HEK293T (cell line): ENCODE results near the gene TMCO4.

Source experiments
- CTCF ChIA-PET: fragments of 350-600 bp; formaldehyde crosslinking; extraction: SDS; loops from one replicate; lab custom pipeline; 2021; ENCODE audit warnings: antibody characterized with exemption, inconsistent platforms; lab: Yijun Ruan, JAX
- POLR2A ChIA-PET: fragments of 350-600 bp; formaldehyde crosslinking; extraction: SDS; loops from one replicate; lab custom pipeline; 2020; ENCODE audit warnings: antibody characterized with exemption, inconsistent platforms; lab: Yijun Ruan, JAX
- DNase-seq: peaks from one replicate; pipeline ENCODE4 v3.0.0; 2012; ENCODE audit warnings: mixed read lengths; ENCODE audit errors: extremely low spot score
- ARNT ChIP-seq: fragments of 450-650 bp; IDR thresholded peaks from 2 replicates; pipeline ENCODE4 v1.6.1; 2017; ENCODE audit warnings: mild to moderate bottlenecking
- BHLHE40 ChIP-seq: fragments of 450-650 bp; IDR thresholded peaks from 2 replicates; pipeline ENCODE4 v1.6.1; 2016; ENCODE audit warnings: mild to moderate bottlenecking, moderate library complexity, borderline replicate concordance
- CTBP1 ChIP-seq: fragments of 450-650 bp; IDR thresholded peaks from 2 replicates; pipeline ENCODE4 v1.6.1; 2016; ENCODE audit warnings: borderline replicate concordance
- ELF4 ChIP-seq: fragments of 450-650 bp; IDR thresholded peaks from 2 replicates; pipeline ENCODE4 v1.6.1; 2017; ENCODE audit warnings: antibody characterized with exemption
- FOXA1 ChIP-seq: fragments of 450-650 bp; IDR thresholded peaks from 2 replicates; pipeline ENCODE4 v1.6.1; 2016; ENCODE audit warnings: mild to moderate bottlenecking
- FOXK2 ChIP-seq: fragments of 450-650 bp; IDR thresholded peaks from 2 replicates; pipeline ENCODE4 v1.6.1; 2016; ENCODE audit warnings: mild to moderate bottlenecking
- FOXM1 ChIP-seq: fragments of 450-650 bp; IDR thresholded peaks from 2 replicates; pipeline ENCODE4 v1.6.1; 2017; ENCODE audit warnings: mild to moderate bottlenecking, borderline replicate concordance
- HDGF ChIP-seq: fragments of 450-650 bp; IDR thresholded peaks from 2 replicates; pipeline ENCODE4 v1.6.1; 2017; ENCODE audit warnings: antibody characterized with exemption, borderline replicate concordance
- L3MBTL2 ChIP-seq: fragments of 450-650 bp; conservative IDR thresholded peaks from 2 replicates; pipeline ENCODE4 v1.6.1; 2016; ENCODE audit warnings: mild to moderate bottlenecking
- LEF1 ChIP-seq: fragments of 450-650 bp; IDR thresholded peaks from 2 replicates; pipeline ENCODE4 v1.6.1; 2017; ENCODE audit warnings: mild to moderate bottlenecking, borderline replicate concordance
- NFRKB ChIP-seq: fragments of 450-650 bp; IDR thresholded peaks from 2 replicates; pipeline ENCODE4 v1.6.1; 2016; ENCODE audit warnings: mild to moderate bottlenecking, moderate library complexity
- SP1 ChIP-seq: fragments of 450-650 bp; IDR thresholded peaks from 2 replicates; pipeline ENCODE4 v1.6.1; 2017
- SUZ12 ChIP-seq: fragments of 450-650 bp; IDR thresholded peaks from 2 replicates; pipeline ENCODE4 v1.6.1; 2016; ENCODE audit warnings: mild to moderate bottlenecking
- TARDBP ChIP-seq: fragments of 450-650 bp; IDR thresholded peaks from 2 replicates; pipeline ENCODE4 v1.6.1; 2016
- ZNF384 ChIP-seq: fragments of 450-650 bp; IDR thresholded peaks from 2 replicates; pipeline ENCODE4 v1.6.1; 2016
- TF ChIP-seq, protein P1 (sequence below): fragments of 450-650 bp; IDR thresholded peaks from 2 replicates; pipeline ENCODE4 v1.6.1; 2016

Gene TMCO4

GRCh38 chr1:19780267-19780877 is 19.3 kb downstream of the TMCO4 start:
- ChIA-PET CTCF (no interaction called here), POLR2A (no interaction called here)
- no peak for DNase-seq
- TF ChIP-seq CTBP1 (no peak), NFRKB (no peak), ZNF384 (no peak), SUZ12 (no peak), FOXM1 (no peak), FOXK2 (no peak), BHLHE40 (no peak), FOXA1 (no peak), HDGF (no peak), ARNT (no peak), SP1 (no peak), L3MBTL2 (no peak), LEF1 (no peak), ELF4 (no peak), TARDBP (no peak)
- TF ChIP-seq, protein P1, sequence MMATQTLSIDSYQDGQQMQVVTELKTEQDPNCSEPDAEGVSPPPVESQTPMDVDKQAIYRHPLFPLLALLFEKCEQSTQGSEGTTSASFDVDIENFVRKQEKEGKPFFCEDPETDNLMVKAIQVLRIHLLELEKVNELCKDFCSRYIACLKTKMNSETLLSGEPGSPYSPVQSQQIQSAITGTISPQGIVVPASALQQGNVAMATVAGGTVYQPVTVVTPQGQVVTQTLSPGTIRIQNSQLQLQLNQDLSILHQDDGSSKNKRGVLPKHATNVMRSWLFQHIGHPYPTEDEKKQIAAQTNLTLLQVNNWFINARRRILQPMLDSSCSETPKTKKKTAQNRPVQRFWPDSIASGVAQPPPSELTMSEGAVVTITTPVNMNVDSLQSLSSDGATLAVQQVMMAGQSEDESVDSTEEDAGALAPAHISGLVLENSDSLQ = no peak

- DNase-seq = no peak
- TF ChIP-seq LEF1 (no peak), L3MBTL2 (no peak)
- TF ChIP-seq, protein P1 = no peak
- ChIA-PET CTCF (no interaction called here), POLR2A (no interaction called here)
These were observed 22.8 kb downstream of the TMCO4 start for GRCh38 chr1:19776933-19777332.

DNA sequence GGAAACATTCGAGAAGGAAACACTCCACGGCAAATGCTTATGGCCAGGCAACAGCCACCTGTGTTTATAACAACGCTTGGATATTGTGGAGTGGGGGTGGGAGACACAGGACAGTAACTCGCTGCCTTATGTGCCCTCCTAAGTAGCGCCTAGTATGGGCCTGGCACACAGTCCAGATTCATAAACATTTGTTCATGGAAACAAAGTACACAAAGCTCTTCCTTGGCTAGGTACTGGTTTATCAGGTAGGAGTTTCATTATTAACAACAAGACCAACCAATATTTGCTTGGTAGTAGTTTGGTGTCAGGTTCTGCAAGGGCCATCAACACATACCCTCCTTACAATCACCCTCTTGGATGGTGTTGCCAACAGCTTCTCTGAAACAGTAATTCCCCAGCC is 23.4 kb downstream of the TMCO4 start:
- CTCF ChIA-PET = interaction anchor here (1.2 kb wide), 1 partner anchor 15 kb away, joined by 3 read pairs; no protein-coding TSS in a partner anchor
- DNase-seq = no peak
- POLR2A ChIA-PET = no interaction called here
- TF ChIP-seq FOXM1 = no peak
- no peak for TF ChIP-seq SUZ12
- no peak for TF ChIP-seq LEF1
- TF ChIP-seq L3MBTL2 = no peak
- TF ChIP-seq SP1 = no peak
- TF ChIP-seq, protein P1 = no peak
- TF ChIP-seq HDGF = no peak
- TF ChIP-seq NFRKB = no peak
- no peak for TF ChIP-seq ZNF384
- no peak for TF ChIP-seq FOXK2

DNA sequence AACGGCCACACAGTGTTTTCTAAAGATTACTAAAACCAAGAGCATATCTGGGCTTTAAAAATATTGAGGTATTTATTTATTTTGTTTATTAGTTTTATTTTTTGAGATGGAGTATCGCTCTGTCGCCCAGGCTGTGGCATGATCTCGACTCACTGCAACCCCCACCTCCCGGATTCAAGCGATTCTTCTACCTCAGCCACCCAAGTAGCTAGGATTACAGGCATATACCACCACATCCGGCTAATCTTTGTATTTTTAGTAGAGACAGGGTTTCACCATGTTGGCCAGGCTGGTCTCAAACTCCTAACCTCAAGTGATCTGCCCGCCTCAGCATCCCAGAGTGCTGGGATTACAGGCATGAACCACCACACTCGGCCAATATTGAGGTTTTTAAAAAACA is 23.9 kb downstream of the TMCO4 start:
- DNase-seq = no peak
- ChIA-PET POLR2A (no interaction called here), CTCF (interaction anchor here (1.2 kb wide), 1 partner anchor 14 kb away, joined by 3 read pairs; no protein-coding TSS in a partner anchor)
- no peak for TF ChIP-seq FOXA1
- no peak for TF ChIP-seq ELF4
- TF ChIP-seq L3MBTL2 = no peak
- no peak for TF ChIP-seq BHLHE40
- no peak for TF ChIP-seq ZNF384
- TF ChIP-seq NFRKB = no peak
- no peak for TF ChIP-seq SUZ12

GRCh38 chr1:19775317-19775716 is 24.4 kb downstream of the TMCO4 start:
- DNase-seq = no peak
- CTCF ChIA-PET = interaction anchor here (1.2 kb wide), 1 partner anchor 14 kb away, joined by 3 read pairs; no protein-coding TSS in a partner anchor
- POLR2A ChIA-PET = no interaction called here
- no peak for TF ChIP-seq ZNF384
- TF ChIP-seq TARDBP = no peak
- no peak for TF ChIP-seq FOXA1
- no peak for TF ChIP-seq ARNT

GRCh38 chr1:19774180-19774785 is 25.4 kb downstream of the TMCO4 start:
- no peak for TF ChIP-seq FOXA1
- TF ChIP-seq ZNF384 = no peak
- no peak for TF ChIP-seq TARDBP
- TF ChIP-seq, protein P1 = no peak
- no peak for TF ChIP-seq ARNT
- TF ChIP-seq L3MBTL2 = no peak
- TF ChIP-seq SUZ12 = no peak
- no peak for TF ChIP-seq NFRKB
- no peak for TF ChIP-seq CTBP1
- TF ChIP-seq SP1 = no peak
- ChIA-PET CTCF (no interaction called here), POLR2A (no interaction called here)

More at GRCh38 chr1:19774180-19774785, 25.4 kb downstream of the TMCO4 start:
- no peak for DNase-seq
